Measurements from ENCODE around the gene OR5AL1.
"Not testable (repeated sequence)": the region's sequence is repeated elsewhere in the genome, so short reads cannot be mapped to it uniquely, and the experiment has no call there.

The OR5AL1 gene

DNA sequence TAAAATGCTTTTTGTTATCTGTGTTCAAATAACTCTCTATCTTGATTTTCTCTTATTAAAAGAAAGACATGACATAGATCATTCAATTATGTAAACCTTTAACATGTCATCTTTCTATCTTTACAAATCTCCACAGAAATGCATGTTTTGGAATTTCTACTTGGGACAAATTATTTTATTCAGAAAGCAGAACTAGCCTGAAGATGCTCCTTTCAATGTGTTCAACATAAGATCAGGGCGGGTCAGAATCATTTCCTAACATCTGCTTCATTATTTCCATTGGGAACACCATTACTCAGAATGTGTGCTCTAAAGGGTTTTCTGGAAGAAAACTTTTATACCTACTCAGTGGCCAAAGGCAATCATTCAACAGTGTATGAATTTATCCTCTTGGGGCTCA is at the start of gene OR5AL1:
Gene OR5AL1 (plus strand): TSS at position 301 of the 400 bp plus-strand sequence.
- no peak for DNase-seq (ENCODE audit: low read depth in 2 of 2)

- DNase-seq (ENCODE audit: low read depth in 2 of 2), result no peak
Measured at GRCh38 chr11:56375324-56375723, 37.2 kb upstream of the OR5AL1 start, which contains the start of gene OR8U1. OR8U1 (plus strand) TSS chr11:56375624; CDS start chr11:56375624, 0 bp downstream.

DNA sequence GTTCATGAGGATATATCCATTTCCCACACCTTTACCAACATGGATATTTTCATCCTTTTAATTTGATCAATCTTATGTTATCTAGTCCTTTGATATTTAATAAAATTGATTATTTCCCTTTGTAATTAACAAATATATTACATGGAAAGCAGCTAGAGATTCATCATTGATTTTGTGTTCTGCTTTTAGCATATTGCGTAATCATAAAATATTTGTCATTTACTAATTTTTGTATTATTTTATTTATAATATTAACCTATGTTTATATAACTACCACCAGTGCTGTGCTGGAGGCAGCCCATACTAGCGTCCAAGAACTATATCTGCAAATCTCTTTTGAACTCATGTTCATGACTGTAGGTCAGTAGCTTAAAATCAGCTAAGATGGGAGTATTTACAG is 32.4 kb upstream of the OR5AL1 start:
- no peak for DNase-seq (ENCODE audit: low read depth in 2 of 2)

DNA sequence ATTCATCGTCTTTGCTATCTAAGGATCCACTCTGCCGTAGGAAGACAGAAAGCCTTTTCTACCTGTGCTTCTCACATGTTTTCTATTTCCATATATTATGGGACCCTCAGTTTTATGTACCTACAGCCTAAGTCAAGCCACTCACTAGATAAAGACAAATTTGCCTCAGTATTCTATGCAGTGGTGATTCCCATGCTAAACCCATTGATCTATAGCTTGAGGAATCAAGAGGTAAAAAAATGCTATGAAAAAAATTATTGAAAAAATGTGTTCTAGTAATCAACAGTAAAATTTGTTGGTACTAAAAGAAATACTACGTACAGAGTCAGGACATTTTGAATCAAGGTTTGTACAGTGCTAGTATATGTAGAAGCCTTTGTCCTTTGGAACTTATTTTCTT is 18.1 kb upstream of the OR5AL1 start:
- no peak for DNase-seq (ENCODE audit: low read depth in 2 of 2)

GRCh38 chr11:56396047-56396446 is 16.4 kb upstream of the OR5AL1 start:
- no peak for DNase-seq (ENCODE audit: low read depth in 2 of 2)

- not testable (repeated sequence) for DNase-seq (ENCODE audit: low read depth in 2 of 2)
Measured at GRCh38 chr11:56401858-56402461, 10.5 kb upstream of the OR5AL1 start.

DNA sequence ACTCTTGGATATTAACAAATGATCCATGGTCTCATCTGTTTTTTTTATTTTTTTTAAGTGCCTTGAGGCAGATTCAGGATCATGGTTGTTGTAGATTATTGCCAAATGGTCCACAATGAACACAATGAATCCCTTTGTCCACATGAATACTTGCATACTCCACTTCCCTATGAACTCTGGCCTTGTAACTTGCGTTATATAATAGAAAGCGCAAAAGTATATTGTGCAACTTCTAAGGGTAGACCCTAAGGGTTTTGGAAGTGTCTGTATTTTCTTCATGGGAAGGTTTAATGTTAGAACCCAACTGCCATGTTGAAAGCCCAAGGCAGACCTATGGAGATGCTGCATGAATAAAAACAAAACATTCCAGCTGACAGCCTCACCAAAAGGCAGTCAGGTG is 8.1 kb upstream of the OR5AL1 start:
- DNase-seq (ENCODE audit: low read depth in 2 of 2), result no peak

DNA sequence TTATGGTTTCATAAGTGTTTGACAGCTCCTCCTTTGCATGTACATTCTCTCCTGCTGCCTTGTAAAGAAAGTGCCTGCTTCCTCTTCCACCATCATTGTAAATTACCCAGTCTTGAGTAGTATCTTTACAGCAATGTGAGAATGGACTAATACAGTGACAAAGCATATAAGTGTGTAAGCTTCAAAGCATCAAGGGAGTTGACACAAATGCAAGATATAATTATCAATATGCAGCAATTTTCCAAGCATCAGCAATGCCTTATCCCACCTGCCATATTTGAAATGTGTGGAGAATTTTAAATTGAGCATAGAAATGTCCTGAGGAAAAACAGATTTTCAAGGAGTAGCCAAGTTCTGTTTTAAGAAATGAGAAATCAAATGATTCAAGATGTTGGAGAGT is 1.7 kb upstream of the OR5AL1 start:
- DNase-seq (ENCODE audit: low read depth in 2 of 2), result no peak

DNA sequence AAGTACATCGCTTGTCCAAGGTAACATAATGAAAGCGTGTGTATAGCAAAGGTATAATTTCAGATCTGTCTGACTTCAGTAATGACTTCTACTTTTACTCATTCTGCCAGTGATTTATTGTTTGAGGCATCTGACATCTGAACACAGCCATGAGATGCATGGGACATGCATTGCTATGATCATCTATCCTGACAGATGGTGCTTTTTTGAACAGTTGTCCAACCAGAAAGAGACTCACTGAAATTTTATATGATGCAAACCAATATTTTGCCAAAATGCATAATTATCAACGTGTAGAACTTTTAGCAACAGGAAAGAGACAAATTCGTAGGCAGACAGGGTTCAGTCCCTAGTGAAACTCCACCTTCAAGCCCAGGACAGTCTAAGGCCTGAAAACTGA is 41.0 kb downstream of the OR5AL1 start:
- no peak for DNase-seq (ENCODE audit: low read depth in 2 of 2)

DNA sequence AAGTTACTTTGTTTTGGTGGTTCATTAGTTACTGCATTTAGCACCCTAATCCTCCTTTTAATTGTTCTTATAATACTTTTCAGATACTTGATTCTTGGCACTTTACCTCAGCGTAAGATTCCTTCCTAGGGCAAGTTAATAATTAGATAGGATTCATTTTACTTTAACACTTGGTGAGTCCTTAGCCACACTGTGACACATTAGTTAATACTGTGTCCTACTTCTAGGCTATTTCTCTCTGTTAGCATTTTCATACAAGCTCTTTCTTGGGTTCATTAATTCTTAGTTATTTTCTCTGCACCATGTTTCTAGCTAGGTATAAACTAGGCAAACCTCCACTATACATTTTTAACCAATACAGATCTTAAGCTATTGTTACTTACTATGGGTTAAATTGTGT is 44.6 kb downstream of the OR5AL1 start:
- DNase-seq (ENCODE audit: low read depth in 2 of 2), result no peak

Measured in activated CD8-positive, alpha-beta memory T cell treated with anti-CD3 and anti-CD28 coated beads for 4 hours (primary cell).